Measurements from ENCODE around the gene P2RX1. TPM values are rescaled to one million over a fixed set of nuclear protein-coding genes. Genes with fewer than 3 reads are reported as not detected.

The P2RX1 gene
- total RNA-seq, 1 donor from 2014 or later = not detected

DNA sequence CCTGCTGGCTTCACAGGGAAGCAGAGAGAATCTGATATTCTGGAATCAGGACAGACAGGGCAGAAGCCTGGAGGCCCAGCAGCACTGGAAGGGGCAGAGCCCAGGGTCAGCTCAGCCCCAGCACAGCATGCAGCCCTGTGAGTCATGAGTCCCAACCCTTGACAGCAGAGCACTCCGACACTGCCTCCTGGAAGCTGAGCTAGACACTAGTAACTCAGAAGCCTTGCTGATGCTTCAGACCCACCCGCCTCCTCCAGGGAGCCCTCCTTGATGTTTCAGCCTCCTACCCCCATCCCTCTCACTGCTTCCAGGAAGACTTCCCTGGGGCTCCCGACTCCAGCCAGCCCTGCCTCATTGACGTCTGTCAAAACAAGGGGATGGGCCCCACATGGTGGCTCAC is 30.3 kb downstream of the P2RX1 start:
- Mint-ChIP-seq H3K4me3 (ENCODE audit: unreplicated experiment) (no peak overlapping the region), H3K36me3 (ENCODE audit: low read depth, unreplicated experiment) (peaks cover 7% of the 10 kb centered on the region)

DNA sequence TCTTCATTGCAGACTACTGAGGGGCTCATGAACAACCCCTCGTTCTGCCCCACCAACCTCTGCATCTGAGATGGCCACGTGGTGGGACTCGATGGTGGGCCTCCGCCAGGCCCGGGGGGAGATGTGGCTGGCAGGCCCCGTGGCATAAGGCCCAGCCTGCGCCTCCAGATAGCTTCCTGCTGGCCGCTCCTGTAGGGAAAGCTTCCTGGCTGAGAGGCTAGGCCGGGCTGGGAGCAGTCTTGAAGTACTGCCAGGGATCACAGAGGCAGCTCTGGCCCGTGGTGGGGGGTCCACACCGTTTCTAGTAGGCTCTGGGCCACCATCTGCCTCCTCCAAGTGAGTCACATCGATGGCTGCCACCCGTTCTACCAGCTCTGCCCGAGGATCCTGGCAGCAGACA is 31.0 kb downstream of the P2RX1 start:
- no peak overlapping the region for H3K4me3 Mint-ChIP-seq (ENCODE audit: unreplicated experiment)
- H3K9me3 Mint-ChIP-seq (ENCODE audit: unreplicated experiment) = no peaks in the 10 kb centered on the region
- TF ChIP-seq CTCF (IDR thresholded peaks at IDR 0.05; ENCODE audit: unreplicated experiment) = no peak
- DNase-seq (ENCODE audit: low spot score) = no peak
- H3K36me3 Mint-ChIP-seq (ENCODE audit: low read depth, unreplicated experiment) = peaks cover 7% of the 10 kb centered on the region
- peaks cover 14% of the 10 kb centered on the region for H3K27me3 Mint-ChIP-seq (ENCODE audit: unreplicated experiment)
- H3K27ac Mint-ChIP-seq (ENCODE audit: unreplicated experiment) = no peak overlapping the region
- H3K4me1 Mint-ChIP-seq (ENCODE audit: unreplicated experiment) = peaks cover 18% of the 10 kb centered on the region

More for the DNA sequence above, 30.3 kb downstream of the P2RX1 start:
- H3K4me1 Mint-ChIP-seq (ENCODE audit: unreplicated experiment) = peaks cover 21% of the 10 kb centered on the region
- no peaks in the 10 kb centered on the region for H3K9me3 Mint-ChIP-seq (ENCODE audit: unreplicated experiment)
- no peak overlapping the region for H3K27ac Mint-ChIP-seq (ENCODE audit: unreplicated experiment)
- DNase-seq (ENCODE audit: low spot score) = no peak
- TF ChIP-seq CTCF (IDR thresholded peaks at IDR 0.05; ENCODE audit: unreplicated experiment) = no peak
- peaks cover 15% of the 10 kb centered on the region for H3K27me3 Mint-ChIP-seq (ENCODE audit: unreplicated experiment)

DNA sequence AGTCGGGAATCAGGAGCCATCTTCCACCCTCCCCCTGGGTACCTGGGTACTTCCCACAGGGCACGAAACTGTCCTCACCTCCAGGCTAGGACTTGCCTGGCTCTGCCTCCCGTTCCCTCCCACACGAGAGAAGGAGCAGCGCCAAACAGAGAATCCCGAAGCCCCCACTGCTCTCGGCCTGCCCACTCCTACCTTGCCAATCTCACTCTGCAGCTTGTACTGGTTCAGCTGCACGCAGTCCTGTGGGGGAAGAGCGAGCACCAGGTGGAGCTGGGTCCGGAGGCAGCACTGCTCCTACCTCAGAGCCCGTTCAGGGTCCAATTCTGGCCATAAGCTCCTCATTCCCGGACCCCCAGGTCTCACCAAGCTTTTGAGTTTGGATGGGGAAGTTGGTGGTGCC is 32.1 kb downstream of the P2RX1 start:
- Mint-ChIP-seq H3K36me3 (ENCODE audit: low read depth, unreplicated experiment) (peaks cover 7% of the 10 kb centered on the region), H3K4me3 (ENCODE audit: unreplicated experiment) (no peak overlapping the region), H3K27me3 (ENCODE audit: unreplicated experiment) (peaks cover 13% of the 10 kb centered on the region)

DNA sequence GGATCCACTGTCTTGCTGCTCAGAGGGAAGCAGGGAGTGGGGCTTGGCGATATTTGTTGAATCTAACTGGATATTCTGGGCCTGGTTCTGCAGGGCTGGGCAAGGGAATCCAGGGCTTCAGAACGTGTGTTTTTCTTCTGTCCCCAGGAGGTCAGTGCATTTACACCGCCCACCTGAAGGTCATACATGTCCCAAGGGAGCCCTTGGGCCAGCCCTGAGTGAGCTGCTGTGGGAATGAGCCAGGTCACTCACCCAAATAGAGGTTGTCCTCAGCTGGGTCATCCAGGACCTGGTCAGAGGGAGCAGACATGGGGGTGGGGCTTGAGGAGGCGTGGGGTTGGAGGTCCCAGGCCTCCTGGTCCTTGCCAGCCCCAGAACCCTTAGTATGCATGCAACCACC is 34.0 kb downstream of the P2RX1 start:
- H3K9me3 Mint-ChIP-seq (ENCODE audit: unreplicated experiment) = no peaks in the 10 kb centered on the region
- no peak for TF ChIP-seq CTCF (IDR thresholded peaks at IDR 0.05; ENCODE audit: unreplicated experiment)
- H3K27me3 Mint-ChIP-seq (ENCODE audit: unreplicated experiment) = peaks cover 9% of the 10 kb centered on the region
- no peak overlapping the region for H3K27ac Mint-ChIP-seq (ENCODE audit: unreplicated experiment)
- peaks cover 16% of the 10 kb centered on the region for H3K4me1 Mint-ChIP-seq (ENCODE audit: unreplicated experiment)
- no peak overlapping the region for H3K4me3 Mint-ChIP-seq (ENCODE audit: unreplicated experiment)
- peaks cover 7% of the 10 kb centered on the region for H3K36me3 Mint-ChIP-seq (ENCODE audit: low read depth, unreplicated experiment)
- no peak for DNase-seq (ENCODE audit: low spot score)

More for the DNA sequence above, 32.1 kb downstream of the P2RX1 start:
- Mint-ChIP-seq H3K9me3 (ENCODE audit: unreplicated experiment) (no peaks in the 10 kb centered on the region), H3K4me1 (ENCODE audit: unreplicated experiment) (peaks cover 19% of the 10 kb centered on the region), H3K27ac (ENCODE audit: unreplicated experiment) (no peak overlapping the region)
- TF ChIP-seq CTCF (IDR thresholded peaks at IDR 0.05; ENCODE audit: unreplicated experiment) = no peak
- DNase-seq (ENCODE audit: low spot score) = no peak

DNA sequence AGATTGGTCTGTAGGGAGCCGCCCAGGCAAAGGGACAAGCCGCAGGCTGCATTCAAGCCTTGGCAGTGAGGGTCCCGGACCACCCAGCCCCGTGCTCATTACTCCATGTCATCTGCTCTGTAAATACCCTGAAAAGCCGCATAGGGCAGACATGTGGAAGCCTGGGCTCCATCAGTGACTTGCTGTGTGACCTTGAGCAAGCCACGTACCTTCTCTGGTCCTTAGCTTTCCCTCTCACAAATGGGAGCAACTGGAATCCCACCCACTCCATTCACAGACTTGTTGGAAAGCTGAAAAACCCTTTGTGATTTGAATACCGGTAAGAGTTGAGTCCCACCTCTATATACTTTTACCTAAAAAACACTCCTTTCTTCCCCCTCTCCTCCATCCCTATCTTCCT is 35.3 kb downstream of the P2RX1 start:
- H3K27me3 Mint-ChIP-seq (ENCODE audit: unreplicated experiment) = peaks cover 6% of the 10 kb centered on the region
- no peak for TF ChIP-seq CTCF (IDR thresholded peaks at IDR 0.05; ENCODE audit: unreplicated experiment)
- H3K4me3 Mint-ChIP-seq (ENCODE audit: unreplicated experiment) = no peak overlapping the region
- H3K36me3 Mint-ChIP-seq (ENCODE audit: low read depth, unreplicated experiment) = peaks cover 7% of the 10 kb centered on the region
- H3K27ac Mint-ChIP-seq (ENCODE audit: unreplicated experiment) = no peak overlapping the region
- no peak for DNase-seq (ENCODE audit: low spot score)
- no peaks in the 10 kb centered on the region for H3K9me3 Mint-ChIP-seq (ENCODE audit: unreplicated experiment)
- H3K4me1 Mint-ChIP-seq (ENCODE audit: unreplicated experiment) = peaks cover 3% of the 10 kb centered on the region

All from endothelial cell (in vitro differentiated cells).